Femur (tissue), 1 donor: ENCODE results near the gene ARHGAP29.
"Not testable (repeated sequence)": the region's sequence is repeated elsewhere in the genome, so short reads cannot be mapped to it uniquely, and the experiment has no call there.

Source experiments
- DNase-seq: peaks from one replicate; pipeline ENCODE4 v3.0.0-alpha.2; 2017

The ARHGAP29 gene

GRCh38 chr1:94164121-94164520, 73.3 kb downstream of the ARHGAP29 start:
- not testable (repeated sequence) for DNase-seq

GRCh38 chr1:94163249-94163648, 74.1 kb downstream of the ARHGAP29 start:
- DNase-seq, result not testable (repeated sequence)

GRCh38 chr1:94160811-94161210, 76.6 kb downstream of the ARHGAP29 start:
- DNase-seq, result no peak

- DNase-seq, result no peak
Observed at GRCh38 chr1:94156096-94156625, 81.2 kb downstream of the ARHGAP29 start.

- peak; percentile 27 for DNase-seq
Observed at GRCh38 chr1:94154989-94155388, 82.4 kb downstream of the ARHGAP29 start.

- DNase-seq, result no peak
Observed at GRCh38 chr1:94153133-94153532, 84.3 kb downstream of the ARHGAP29 start.

GRCh38 chr1:94149166-94149565, 88.2 kb downstream of the ARHGAP29 start:
- DNase-seq, result not testable (repeated sequence)

- no peak for DNase-seq
Observed at GRCh38 chr1:94146273-94146672, 91.1 kb downstream of the ARHGAP29 start.

- DNase-seq, result no peak
Observed at GRCh38 chr1:94144836-94145235, 92.5 kb downstream of the ARHGAP29 start.

GRCh38 chr1:94143809-94144176, 93.6 kb downstream of the ARHGAP29 start:
- no peak for DNase-seq

GRCh38 chr1:94143173-94143808, 94.1 kb downstream of the ARHGAP29 start:
- DNase-seq, result no peak

- DNase-seq, result no peak
Observed at GRCh38 chr1:94142583-94142982, 94.8 kb downstream of the ARHGAP29 start.

- no peak for DNase-seq
Observed at GRCh38 chr1:94142022-94142421, 95.4 kb downstream of the ARHGAP29 start.

- no peak for DNase-seq
Observed at GRCh38 chr1:94132111-94132510, 105.3 kb downstream of the ARHGAP29 start.

- no peak for DNase-seq
Observed at GRCh38 chr1:94130851-94131595, 106.4 kb downstream of the ARHGAP29 start.

GRCh38 chr1:94126651-94127050, 110.7 kb downstream of the ARHGAP29 start:
- DNase-seq, result no peak

- DNase-seq, result no peak
Observed at GRCh38 chr1:94125551-94126514, 111.6 kb downstream of the ARHGAP29 start.

GRCh38 chr1:94124538-94124937, 112.8 kb downstream of the ARHGAP29 start:
- no peak for DNase-seq

- DNase-seq, result no peak
Observed at GRCh38 chr1:94122201-94122970, 115.0 kb downstream of the ARHGAP29 start.
